ENCODE measurements around the gene TADA2A.

TADA2A gene

DNA sequence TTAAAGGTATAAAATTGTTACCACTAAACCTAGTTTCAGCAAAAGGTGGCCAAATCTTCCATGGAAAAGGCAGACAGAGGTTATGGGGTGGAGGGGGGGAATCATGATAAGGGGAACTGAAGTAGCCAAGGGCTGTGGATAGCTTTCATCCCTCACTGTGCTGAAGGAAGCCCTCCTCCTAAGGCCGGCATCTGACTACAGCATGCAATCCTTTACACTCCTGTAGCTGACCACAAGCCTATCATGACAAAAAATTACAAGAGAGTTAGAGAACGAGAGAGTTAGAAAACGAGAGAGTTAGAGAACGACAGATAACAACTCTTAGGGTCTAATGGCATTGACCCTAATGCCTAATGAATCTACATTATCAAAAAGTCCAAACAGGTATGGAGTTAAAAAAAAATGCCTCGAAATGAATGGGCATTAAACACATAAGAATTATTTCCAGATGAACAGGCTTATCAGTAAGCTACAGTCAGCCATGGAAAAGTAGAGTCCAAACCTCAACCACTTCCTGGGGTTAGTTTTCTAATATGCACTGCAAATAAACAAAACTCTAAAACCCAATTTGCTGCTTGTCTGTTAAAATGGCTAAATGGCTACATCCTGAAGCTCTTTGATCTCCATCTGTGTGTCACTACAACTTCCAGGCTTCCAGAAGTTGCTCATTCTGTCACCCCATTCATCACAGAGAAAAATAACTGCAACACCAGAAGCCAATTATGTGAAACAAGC lies 112.7 kb downstream of the TADA2A start:
- TF ChIP-seq, protein P1, sequence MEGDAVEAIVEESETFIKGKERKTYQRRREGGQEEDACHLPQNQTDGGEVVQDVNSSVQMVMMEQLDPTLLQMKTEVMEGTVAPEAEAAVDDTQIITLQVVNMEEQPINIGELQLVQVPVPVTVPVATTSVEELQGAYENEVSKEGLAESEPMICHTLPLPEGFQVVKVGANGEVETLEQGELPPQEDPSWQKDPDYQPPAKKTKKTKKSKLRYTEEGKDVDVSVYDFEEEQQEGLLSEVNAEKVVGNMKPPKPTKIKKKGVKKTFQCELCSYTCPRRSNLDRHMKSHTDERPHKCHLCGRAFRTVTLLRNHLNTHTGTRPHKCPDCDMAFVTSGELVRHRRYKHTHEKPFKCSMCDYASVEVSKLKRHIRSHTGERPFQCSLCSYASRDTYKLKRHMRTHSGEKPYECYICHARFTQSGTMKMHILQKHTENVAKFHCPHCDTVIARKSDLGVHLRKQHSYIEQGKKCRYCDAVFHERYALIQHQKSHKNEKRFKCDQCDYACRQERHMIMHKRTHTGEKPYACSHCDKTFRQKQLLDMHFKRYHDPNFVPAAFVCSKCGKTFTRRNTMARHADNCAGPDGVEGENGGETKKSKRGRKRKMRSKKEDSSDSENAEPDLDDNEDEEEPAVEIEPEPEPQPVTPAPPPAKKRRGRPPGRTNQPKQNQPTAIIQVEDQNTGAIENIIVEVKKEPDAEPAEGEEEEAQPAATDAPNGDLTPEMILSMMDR (IDR thresholded peaks at IDR 0.05; ENCODE audit: low read depth, low read length): no peak
- Histone ChIP-seq H3K9me3 (ENCODE audit: severe bottlenecking) (no peaks in the 10 kb centered on the region), H3K27ac (no peak overlapping the region)

DNA sequence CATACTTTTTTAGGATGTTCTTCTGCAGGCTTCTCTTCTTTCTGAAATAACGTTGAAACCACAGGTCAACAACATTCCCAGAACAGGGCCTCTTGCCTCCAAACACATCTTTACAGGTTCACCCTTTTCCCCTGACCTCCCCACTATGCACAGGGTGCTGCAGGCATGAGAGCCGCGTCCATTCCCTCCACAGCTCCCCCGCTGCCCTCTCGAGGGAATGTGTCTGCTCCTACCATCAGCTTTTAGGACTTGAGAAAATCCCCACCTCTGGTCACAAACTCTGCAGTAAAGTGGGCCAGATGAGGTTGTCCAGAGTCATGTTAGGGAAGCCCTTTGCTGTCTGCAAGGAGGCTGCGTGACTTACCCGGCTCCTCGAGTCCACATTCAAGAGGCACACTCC lies 113.5 kb downstream of the TADA2A start:
- Histone ChIP-seq H3K9me3 (ENCODE audit: severe bottlenecking) (no peaks in the 10 kb centered on the region), H3K4me3 (ENCODE audit: low read depth, low read length) (no peak overlapping the region), H3K27me3 (ENCODE audit: insufficient read depth, low read depth, severe bottlenecking) (no peaks in the 10 kb centered on the region), H3K36me3 (peaks cover 42% of the 10 kb centered on the region), H3K27ac (no peak overlapping the region)
- DNase-seq: no peak
- TF ChIP-seq, protein P1 (IDR thresholded peaks at IDR 0.05; ENCODE audit: low read depth, low read length): no peak

More for the DNA sequence above, 112.7 kb downstream of the TADA2A start:
- H3K4me3 ChIP-seq (ENCODE audit: low read depth, low read length): no peak overlapping the region
- peaks cover 47% of the 10 kb centered on the region for H3K36me3 ChIP-seq
- H3K27me3 ChIP-seq (ENCODE audit: insufficient read depth, low read depth, severe bottlenecking): no peaks in the 10 kb centered on the region
- no peak for DNase-seq

DNA sequence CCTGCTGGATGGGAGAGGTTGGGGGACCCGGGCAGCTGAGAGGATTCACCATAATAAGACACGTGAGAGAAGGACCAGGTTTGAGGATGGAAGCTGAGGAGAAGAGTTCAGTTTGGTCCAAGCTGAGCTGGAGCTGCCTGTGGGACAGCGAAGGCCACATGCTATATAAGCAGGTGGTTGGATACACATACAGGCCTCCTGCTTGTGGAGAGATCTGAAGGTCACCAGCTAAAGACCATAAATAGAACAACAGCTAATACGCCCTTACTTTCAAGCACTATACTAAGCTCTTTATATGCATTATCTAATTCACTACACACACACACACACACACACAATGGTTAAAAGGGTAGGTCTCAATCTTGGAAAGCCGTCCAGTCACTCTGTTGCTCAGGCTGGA lies 115.1 kb downstream of the TADA2A start:
- TF ChIP-seq, protein P1 (IDR thresholded peaks at IDR 0.05; ENCODE audit: low read depth, low read length): no peak
- Histone ChIP-seq H3K36me3 (peaks cover 32% of the 10 kb centered on the region), H3K27me3 (ENCODE audit: insufficient read depth, low read depth, severe bottlenecking) (no peaks in the 10 kb centered on the region), H3K9me3 (ENCODE audit: severe bottlenecking) (no peaks in the 10 kb centered on the region), H3K27ac (no peak overlapping the region), H3K4me3 (ENCODE audit: low read depth, low read length) (no peak overlapping the region)
- no peak for DNase-seq

DNA sequence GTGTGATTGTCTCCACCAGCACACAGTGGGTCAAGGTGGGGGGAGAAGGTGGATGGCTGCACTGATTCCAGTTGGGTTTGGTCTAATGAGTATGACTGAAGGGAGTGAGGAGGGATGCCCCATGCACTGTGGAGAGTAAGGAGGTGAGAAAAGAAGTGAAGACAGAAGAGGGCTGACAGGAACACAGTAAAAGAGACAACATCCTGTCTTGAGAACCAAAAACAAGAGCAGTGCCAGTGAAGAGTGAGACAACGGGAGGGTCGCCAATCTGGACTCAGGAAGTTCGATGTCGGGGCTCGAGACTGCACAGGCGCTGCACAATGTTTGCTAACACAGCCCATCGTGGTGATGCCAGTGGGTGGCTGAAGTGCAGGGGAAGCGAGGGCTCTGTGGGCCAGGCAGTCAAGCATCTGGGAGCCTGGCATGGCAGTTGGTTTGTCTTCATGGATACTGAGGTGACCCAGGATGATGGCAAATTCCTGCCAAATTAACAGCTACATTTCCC lies 117.1 kb downstream of the TADA2A start:
- no peak overlapping the region for H3K27ac ChIP-seq
- H3K36me3 ChIP-seq: peaks cover 18% of the 10 kb centered on the region
- no peaks in the 10 kb centered on the region for H3K27me3 ChIP-seq (ENCODE audit: insufficient read depth, low read depth, severe bottlenecking)
- TF ChIP-seq, protein P1 (IDR thresholded peaks at IDR 0.05; ENCODE audit: low read depth, low read length): no peak
- no peak overlapping the region for H3K4me3 ChIP-seq (ENCODE audit: low read depth, low read length)
- no peaks in the 10 kb centered on the region for H3K9me3 ChIP-seq (ENCODE audit: severe bottlenecking)
- DNase-seq: no peak

DNA sequence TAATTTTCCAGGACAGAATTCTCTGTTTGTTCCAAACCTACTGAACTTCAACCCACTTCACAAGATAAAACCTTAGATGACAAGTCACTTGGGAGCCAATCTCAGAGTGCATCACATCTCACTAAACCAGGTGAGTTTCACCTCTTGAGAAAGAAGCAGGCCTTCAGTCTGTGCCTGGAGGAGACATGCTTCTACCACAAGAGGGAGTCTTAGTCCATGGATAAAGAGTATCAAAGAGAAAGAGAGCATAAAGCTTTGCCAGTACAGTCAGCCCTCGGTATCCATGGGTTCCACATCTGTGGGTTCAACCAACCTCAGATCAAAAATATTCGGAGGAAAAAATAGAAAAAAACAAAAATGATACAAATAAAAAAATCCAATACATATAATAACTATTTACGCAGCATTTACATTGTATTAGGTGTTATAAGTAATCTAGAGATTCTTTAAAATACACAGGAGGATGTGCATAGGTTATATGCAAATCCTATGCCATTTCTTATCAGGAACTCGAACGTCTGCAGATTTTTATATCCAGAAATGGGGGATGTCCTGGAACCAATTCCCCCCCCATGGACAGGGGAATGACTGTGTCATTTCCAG lies 120.7 kb downstream of the TADA2A start:
- DNase-seq: peak; percentile 38
- Histone ChIP-seq H3K4me3 (ENCODE audit: low read depth, low read length) (no peak overlapping the region), H3K9me3 (ENCODE audit: severe bottlenecking) (no peaks in the 10 kb centered on the region), H3K36me3 (peaks cover 13% of the 10 kb centered on the region), H3K27me3 (ENCODE audit: insufficient read depth, low read depth, severe bottlenecking) (no peaks in the 10 kb centered on the region), H3K27ac (no peak overlapping the region)
- TF ChIP-seq, protein P1 (IDR thresholded peaks at IDR 0.05; ENCODE audit: low read depth, low read length): peak; percentile 69

All from WERI-Rb-1 (cell line).